Activated CD4-positive, alpha-beta T cell treated with anti-CD3 and anti-CD28 coated beads, Interleukin-2, amount 10 ng/mL, durations not matched to agents 7 days and 5 days (primary cell): ENCODE measurements around the gene OR5AP2. TPM values are rescaled to one million over a fixed set of nuclear protein-coding genes. Genes with fewer than 3 reads are reported as not detected.
"Not testable (repeated sequence)": the region's sequence is repeated elsewhere in the genome, so short reads cannot be mapped to it uniquely, and the experiment has no call there.

Experiments
- CTCF ChIA-PET: fragments of 350-600 bp; sonication (Branson Sonifier 250); formaldehyde crosslinking; loops from one replicate; lab custom pipeline; 2021; ENCODE audit warnings: antibody characterized with exemption; lab: Charles Lee
- POLR2A ChIA-PET: fragments of 350-600 bp; sonication (Branson Sonifier 250); formaldehyde crosslinking; loops from one replicate; lab custom pipeline; 2021; ENCODE audit warnings: antibody characterized with exemption; lab: Charles Lee
- DNase-seq: peaks from one replicate; pipeline ENCODE4 v3.0.0-alpha.2; 2020
- H3K27ac Mint-ChIP-seq: one replicate; pipeline ENCODE4 v1.8.0; 2021; ENCODE audit warnings: mild to moderate bottlenecking, moderate library complexity, mixed read lengths
- H3K27me3 Mint-ChIP-seq: one replicate; pipeline ENCODE4 v1.8.0; 2021; ENCODE audit warnings: mixed read lengths
- H3K36me3 Mint-ChIP-seq: one replicate; pipeline ENCODE4 v1.8.0; 2021; ENCODE audit warnings: low read depth, mixed read lengths
- H3K4me1 Mint-ChIP-seq: one replicate; pipeline ENCODE4 v1.8.0; 2021; ENCODE audit warnings: mixed read lengths
- H3K4me3 Mint-ChIP-seq: one replicate; pipeline ENCODE4 v1.8.0; 2021; ENCODE audit warnings: mild to moderate bottlenecking, moderate library complexity, mixed read lengths
- H3K9me3 Mint-ChIP-seq: one replicate; pipeline ENCODE4 v1.8.0; 2021; ENCODE audit warnings: mixed read lengths
- total RNA-seq, 2 experiments: library from RNA; stranded (reverse); gene quantifications; one replicate each; pipeline ENCODE4 v1.2.3, GENCODE V29; 2021

OR5AP2 gene
- not detected for total RNA-seq

GRCh38 chr11:56642339-56642738 is at the start of gene OR5AP2:
TSS of gene OR5AP2 (minus strand) at chr11:56642439. CDS start at chr11:56642439, 0 bp downstream.
- no peak within 1 kb of the TSS for H3K4me3 Mint-ChIP-seq
- CTCF ChIA-PET: no interaction called here
- no peaks in the 10 kb centered on the region for H3K36me3 Mint-ChIP-seq
- no peaks in the 10 kb centered on the region for H3K9me3 Mint-ChIP-seq
- no peak for DNase-seq
- POLR2A ChIA-PET: no interaction called here
- no peaks in the 10 kb centered on the region for H3K27me3 Mint-ChIP-seq
- no peaks in the 10 kb centered on the region for H3K4me1 Mint-ChIP-seq
- no peak within 1 kb of the TSS for H3K27ac Mint-ChIP-seq

GRCh38 chr11:56691179-56691578 is 48.9 kb upstream of the OR5AP2 start:
- H3K4me3 Mint-ChIP-seq, DNase-seq, H3K4me1 Mint-ChIP-seq, H3K36me3 Mint-ChIP-seq, H3K27me3 Mint-ChIP-seq, H3K27ac Mint-ChIP-seq, H3K9me3 Mint-ChIP-seq, CTCF ChIA-PET, POLR2A ChIA-PET: not testable (repeated sequence)

DNA sequence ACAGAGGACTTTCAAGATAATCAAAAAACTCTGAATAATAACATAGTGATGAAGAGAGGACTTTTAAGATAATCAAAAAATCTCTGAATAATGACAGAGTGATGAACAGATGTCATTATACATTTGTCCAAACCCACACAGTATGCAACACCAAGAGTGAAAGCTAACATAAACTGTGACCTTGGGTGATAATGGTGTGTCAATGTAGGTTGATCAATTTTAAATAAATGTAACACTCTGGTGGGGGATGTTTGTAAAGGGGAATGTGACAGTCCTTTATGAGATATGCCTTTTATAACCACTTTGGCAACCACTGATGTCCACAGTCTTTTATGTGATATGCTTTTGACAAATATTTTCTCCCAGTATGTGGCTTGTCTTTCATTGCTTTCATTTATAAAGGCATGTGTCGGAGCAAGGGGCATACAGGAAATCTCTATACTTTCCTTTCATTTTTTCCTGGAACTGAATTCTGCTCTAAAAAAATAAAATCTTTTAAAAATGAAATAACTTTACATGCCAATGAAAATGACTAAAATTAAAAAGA is 46.4 kb upstream of the OR5AP2 start:
- CTCF ChIA-PET: no interaction called here
- Mint-ChIP-seq H3K36me3 (no peaks in the 10 kb centered on the region), H3K9me3 (peaks cover 5% of the 10 kb centered on the region), H3K4me3 (no peak overlapping the region), H3K27me3 (no peaks in the 10 kb centered on the region), H3K27ac (no peak overlapping the region), H3K4me1 (no peaks in the 10 kb centered on the region)
- no peak for DNase-seq
- POLR2A ChIA-PET: no interaction called here

GRCh38 chr11:56670984-56671383 is 28.7 kb upstream of the OR5AP2 start:
- POLR2A ChIA-PET: no interaction called here
- H3K27me3 Mint-ChIP-seq: no peaks in the 10 kb centered on the region
- no peak overlapping the region for H3K4me3 Mint-ChIP-seq
- no peak for DNase-seq
- no peaks in the 10 kb centered on the region for H3K9me3 Mint-ChIP-seq
- no peaks in the 10 kb centered on the region for H3K4me1 Mint-ChIP-seq
- H3K36me3 Mint-ChIP-seq: no peaks in the 10 kb centered on the region
- CTCF ChIA-PET: no interaction called here
- no peak overlapping the region for H3K27ac Mint-ChIP-seq

- Mint-ChIP-seq H3K4me1 (no peaks in the 10 kb centered on the region), H3K27me3 (no peaks in the 10 kb centered on the region), H3K9me3 (no peaks in the 10 kb centered on the region), H3K27ac (no peak within 1 kb of the TSS), H3K36me3 (no peaks in the 10 kb centered on the region), H3K4me3 (no peak within 1 kb of the TSS)
- POLR2A ChIA-PET: no interaction called here
- CTCF ChIA-PET: no interaction called here
- DNase-seq: no peak
Measured at GRCh38 chr11:56663386-56663785, 21.1 kb upstream of the OR5AP2 start, which contains the start of gene OR5AR1. TSS of gene OR5AR1 (plus strand) at chr11:56663686. CDS start at chr11:56663686, 0 bp downstream.

DNA sequence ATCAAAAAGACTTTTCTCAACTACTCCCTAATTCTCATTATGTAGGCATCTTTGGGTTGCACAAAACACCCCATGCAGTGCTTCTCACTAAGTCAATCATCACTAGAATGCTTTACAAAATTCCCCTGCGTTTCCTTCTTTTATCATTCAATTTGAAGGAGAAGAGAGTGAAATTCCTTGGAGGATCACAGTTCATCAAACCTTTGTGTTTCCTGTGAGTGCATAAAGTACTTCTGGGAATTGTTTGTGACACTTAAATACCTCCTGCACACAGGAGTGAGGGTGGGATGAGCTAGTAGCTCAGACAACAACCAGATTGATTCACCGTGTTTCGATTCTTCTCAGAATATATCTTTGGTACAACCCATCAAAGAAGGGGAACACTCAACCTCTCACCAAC is 17.5 kb upstream of the OR5AP2 start:
- POLR2A ChIA-PET: no interaction called here

DNA sequence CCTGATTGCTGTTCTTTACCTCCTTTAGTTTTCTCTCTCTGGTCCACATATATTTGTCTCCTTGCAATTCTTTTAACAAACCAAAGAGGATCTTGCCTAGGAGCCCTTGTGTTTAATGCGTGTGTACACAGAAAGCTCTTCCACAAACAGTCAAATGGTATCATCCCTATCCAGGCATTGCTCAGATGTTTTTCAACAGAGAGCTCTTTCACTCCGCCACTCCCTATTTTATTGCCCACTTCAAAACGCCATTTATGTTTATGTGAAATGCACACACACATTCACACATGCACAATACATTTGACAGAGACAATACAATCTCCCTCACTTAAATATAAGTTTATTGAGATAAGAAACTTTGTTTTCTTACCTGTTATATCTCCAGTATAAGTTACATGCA is 4.7 kb downstream of the OR5AP2 start:
- no peak overlapping the region for H3K4me3 Mint-ChIP-seq
- no peak for DNase-seq
- ChIA-PET CTCF (no interaction called here), POLR2A (no interaction called here)
- H3K36me3 Mint-ChIP-seq: no peaks in the 10 kb centered on the region
- no peak overlapping the region for H3K27ac Mint-ChIP-seq
- H3K4me1 Mint-ChIP-seq: no peaks in the 10 kb centered on the region
- no peaks in the 10 kb centered on the region for H3K9me3 Mint-ChIP-seq
- no peaks in the 10 kb centered on the region for H3K27me3 Mint-ChIP-seq

More for the DNA sequence above, 17.5 kb upstream of the OR5AP2 start:
- DNase-seq: no peak
- H3K4me1 Mint-ChIP-seq: no peaks in the 10 kb centered on the region
- no peaks in the 10 kb centered on the region for H3K27me3 Mint-ChIP-seq
- H3K4me3 Mint-ChIP-seq: no peak overlapping the region
- H3K9me3 Mint-ChIP-seq: no peaks in the 10 kb centered on the region
- no peak overlapping the region for H3K27ac Mint-ChIP-seq
- no peaks in the 10 kb centered on the region for H3K36me3 Mint-ChIP-seq
- CTCF ChIA-PET: no interaction called here

DNA sequence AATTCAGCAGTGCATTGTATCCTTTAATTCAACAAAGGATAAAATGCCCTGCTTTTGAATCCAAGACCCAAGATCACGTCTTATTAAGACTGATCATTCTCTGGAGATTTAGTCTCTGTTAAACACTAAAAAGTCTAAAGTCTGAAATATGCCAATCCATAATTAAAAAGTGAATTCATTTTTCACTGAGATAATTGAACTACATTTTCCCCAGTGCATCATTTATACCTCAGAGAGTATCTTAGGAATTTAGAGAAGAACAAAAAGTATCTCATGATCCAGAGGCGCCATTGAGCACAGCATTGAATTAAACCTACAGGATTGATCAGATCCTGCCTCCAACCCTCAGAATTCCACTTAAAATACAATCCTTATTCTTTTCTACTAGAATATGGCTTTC is 5.4 kb downstream of the OR5AP2 start:
- Mint-ChIP-seq H3K4me3 (no peak overlapping the region), H3K27ac (no peak overlapping the region), H3K4me1 (no peaks in the 10 kb centered on the region), H3K36me3 (no peaks in the 10 kb centered on the region), H3K9me3 (no peaks in the 10 kb centered on the region), H3K27me3 (no peaks in the 10 kb centered on the region)
- ChIA-PET POLR2A (no interaction called here), CTCF (no interaction called here)
- DNase-seq: no peak

- H3K36me3 Mint-ChIP-seq: no peaks in the 10 kb centered on the region
- no peak for DNase-seq
- no peaks in the 10 kb centered on the region for H3K9me3 Mint-ChIP-seq
Measured at GRCh38 chr11:56632329-56632728, 9.9 kb downstream of the OR5AP2 start.

GRCh38 chr11:56625946-56626345 is 16.3 kb downstream of the OR5AP2 start:
- no peak for DNase-seq
- POLR2A ChIA-PET: no interaction called here
- Mint-ChIP-seq H3K36me3 (no peaks in the 10 kb centered on the region), H3K4me1 (no peaks in the 10 kb centered on the region), H3K4me3 (no peak overlapping the region), H3K27me3 (no peaks in the 10 kb centered on the region), H3K27ac (no peak overlapping the region), H3K9me3 (no peaks in the 10 kb centered on the region)
- CTCF ChIA-PET: no interaction called here

More at GRCh38 chr11:56632329-56632728, 9.9 kb downstream of the OR5AP2 start:
- POLR2A ChIA-PET: no interaction called here
- Mint-ChIP-seq H3K27ac (no peak overlapping the region), H3K4me3 (no peak overlapping the region), H3K4me1 (no peaks in the 10 kb centered on the region), H3K27me3 (no peaks in the 10 kb centered on the region)
- CTCF ChIA-PET: no interaction called here

GRCh38 chr11:56624661-56625110 is 17.6 kb downstream of the OR5AP2 start:
- ChIA-PET POLR2A (no interaction called here), CTCF (no interaction called here)
- DNase-seq: no peak
- H3K36me3 Mint-ChIP-seq: no peaks in the 10 kb centered on the region
- H3K27ac Mint-ChIP-seq: no peak overlapping the region
- no peaks in the 10 kb centered on the region for H3K9me3 Mint-ChIP-seq
- no peaks in the 10 kb centered on the region for H3K27me3 Mint-ChIP-seq
- H3K4me3 Mint-ChIP-seq: no peak overlapping the region
- no peaks in the 10 kb centered on the region for H3K4me1 Mint-ChIP-seq

DNA sequence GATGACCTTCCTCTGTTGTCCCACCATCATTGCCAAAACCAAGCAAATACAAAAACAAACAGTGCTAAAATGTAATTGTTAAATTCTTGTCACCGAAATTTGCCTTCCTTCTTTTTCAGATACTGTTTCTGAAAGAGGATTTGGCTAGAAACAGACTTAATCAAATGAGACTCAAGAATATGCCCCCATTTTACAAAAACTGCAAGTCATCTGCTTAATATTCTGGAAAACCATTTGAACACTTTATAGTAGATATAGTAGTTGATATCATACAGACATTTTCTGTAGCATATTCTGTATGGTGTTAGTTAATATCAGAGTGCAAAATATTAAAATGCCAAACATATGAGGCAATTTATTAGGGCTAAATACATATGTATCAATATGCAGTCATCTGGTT is 31.1 kb downstream of the OR5AP2 start:
- Mint-ChIP-seq H3K36me3 (no peaks in the 10 kb centered on the region), H3K27me3 (no peaks in the 10 kb centered on the region), H3K4me1 (no peaks in the 10 kb centered on the region), H3K9me3 (no peaks in the 10 kb centered on the region), H3K4me3 (no peak overlapping the region), H3K27ac (no peak overlapping the region)
- CTCF ChIA-PET: no interaction called here
- DNase-seq: no peak
- POLR2A ChIA-PET: no interaction called here

DNA sequence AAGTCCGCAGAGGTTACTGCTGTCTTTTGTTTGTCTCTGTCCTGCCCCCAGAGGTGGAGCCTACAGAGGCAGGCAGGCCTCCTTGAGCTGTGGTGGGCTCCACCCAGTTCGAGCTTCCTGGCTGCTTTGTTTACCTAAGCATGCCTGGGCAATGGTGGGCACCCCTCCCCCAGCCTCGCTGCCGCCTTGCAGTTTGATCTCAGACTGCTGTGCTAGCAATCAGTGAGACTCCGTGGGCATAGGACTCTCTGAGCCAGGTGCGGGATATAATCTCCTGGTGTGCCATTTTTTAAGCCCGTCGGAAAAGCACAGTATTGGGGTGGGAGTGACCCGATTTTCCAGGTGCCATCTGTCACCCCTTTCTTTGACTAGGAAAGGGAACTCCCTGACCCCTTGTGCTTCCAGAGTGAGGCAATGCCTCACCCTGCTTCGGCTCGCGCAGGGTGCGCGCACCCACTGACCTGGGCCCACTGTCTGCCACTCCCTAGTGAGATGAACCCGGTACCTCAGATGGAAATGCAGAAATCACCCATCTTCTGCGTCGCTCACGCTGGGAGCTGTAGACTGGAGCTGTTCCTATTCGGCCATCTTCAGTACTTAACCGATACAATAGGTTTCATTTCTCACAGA is 50.0 kb downstream of the OR5AP2 start:
- H3K4me3 Mint-ChIP-seq, POLR2A ChIA-PET, H3K4me1 Mint-ChIP-seq, H3K27me3 Mint-ChIP-seq, CTCF ChIA-PET, H3K9me3 Mint-ChIP-seq, H3K36me3 Mint-ChIP-seq, H3K27ac Mint-ChIP-seq, DNase-seq: not testable (repeated sequence)
